IPS-11a (cell line): ENCODE measurements around the gene MAP4.
"Not testable (repeated sequence)": the region's sequence is repeated elsewhere in the genome, so short reads cannot be mapped to it uniquely, and the experiment has no call there.

Experiments used
- H3K4me3 ChIP-seq: one replicate; pipeline ENCODE4 v1.5.1; 2013; ENCODE audit warnings: low read depth, low read length, control low read depth

The MAP4 gene

DNA sequence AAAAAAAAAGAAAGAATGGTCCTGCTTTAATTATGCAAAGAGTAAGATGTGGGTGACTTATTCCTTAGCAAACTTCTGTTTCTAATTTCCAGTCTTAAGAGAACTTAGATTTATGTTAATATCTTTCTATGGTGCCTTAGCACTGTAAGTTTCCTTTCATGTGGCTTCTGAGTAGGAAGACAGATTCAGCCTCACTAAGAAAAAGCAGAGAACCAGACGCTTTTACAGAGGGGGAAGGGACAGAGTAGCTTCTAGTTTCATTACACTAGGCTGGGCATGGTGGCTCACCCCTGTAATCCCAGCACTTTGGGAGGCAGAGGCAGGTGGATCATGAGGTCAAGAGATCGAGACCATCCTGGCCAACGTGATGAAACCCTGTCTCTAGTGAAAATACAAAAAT lies 118.3 kb downstream of the MAP4 start:
- no peak overlapping the region for H3K4me3 ChIP-seq

- H3K4me3 ChIP-seq: no peak overlapping the region
Observed at GRCh38 chr3:47896736-47897135, 119.5 kb downstream of the MAP4 start.

DNA sequence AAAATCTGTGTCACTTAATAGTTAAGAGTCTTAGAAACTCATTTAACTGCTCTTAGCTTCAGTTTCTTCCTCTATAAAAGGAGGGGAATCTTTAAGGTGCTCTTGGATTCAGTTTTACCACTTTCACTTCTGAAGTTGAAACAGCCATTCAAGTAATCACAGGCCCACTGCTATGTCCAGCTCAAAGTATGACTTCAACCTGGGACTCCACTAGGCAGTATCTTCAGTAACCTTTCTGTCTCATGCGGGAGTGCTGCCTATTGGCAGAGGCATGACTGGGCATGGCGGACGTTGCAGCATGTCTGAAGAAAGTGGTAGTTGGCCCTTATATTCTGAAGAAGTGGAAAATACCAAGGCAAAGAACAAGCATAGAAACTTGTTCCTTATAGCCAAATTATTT lies 121.0 kb downstream of the MAP4 start:
- no peak overlapping the region for H3K4me3 ChIP-seq

DNA sequence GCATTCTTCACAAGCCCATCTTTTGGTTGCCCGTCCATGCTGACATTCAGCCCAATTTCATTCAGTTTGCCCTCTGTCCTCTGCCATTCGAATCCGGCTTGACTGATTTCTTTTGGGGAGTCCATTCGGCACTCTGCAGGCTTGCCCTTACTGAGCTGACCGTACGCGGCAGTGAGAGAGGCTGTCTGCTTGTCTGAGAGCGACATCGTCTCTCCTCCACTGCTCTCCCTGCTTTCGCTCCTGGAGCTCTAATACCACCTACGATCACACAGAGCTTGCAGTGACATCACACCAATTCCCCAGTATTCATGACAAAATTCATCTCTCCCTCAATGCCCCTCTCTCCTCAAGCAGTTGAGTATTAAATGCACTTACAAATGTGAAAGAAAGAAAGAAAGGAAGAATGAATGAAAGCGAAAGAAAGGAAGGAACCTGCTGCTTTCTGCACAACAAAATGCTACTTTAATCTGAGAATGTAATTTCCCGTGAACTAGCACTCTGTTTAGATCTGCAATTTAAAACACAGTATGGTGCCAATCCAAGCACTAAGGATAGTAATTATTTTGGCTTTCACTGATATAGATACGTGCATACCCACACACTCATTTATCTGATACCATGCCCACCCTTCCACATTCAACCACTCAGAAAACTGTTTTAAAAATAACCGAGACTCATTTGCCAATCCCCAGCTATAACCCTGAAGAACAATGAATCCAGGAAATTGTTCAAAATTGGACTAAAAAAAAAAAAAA lies 123.8 kb downstream of the MAP4 start:
- H3K4me3 ChIP-seq: no peak overlapping the region

- H3K4me3 ChIP-seq: no peak overlapping the region
Observed at GRCh38 chr3:47891613-47892005, 124.6 kb downstream of the MAP4 start.

DNA sequence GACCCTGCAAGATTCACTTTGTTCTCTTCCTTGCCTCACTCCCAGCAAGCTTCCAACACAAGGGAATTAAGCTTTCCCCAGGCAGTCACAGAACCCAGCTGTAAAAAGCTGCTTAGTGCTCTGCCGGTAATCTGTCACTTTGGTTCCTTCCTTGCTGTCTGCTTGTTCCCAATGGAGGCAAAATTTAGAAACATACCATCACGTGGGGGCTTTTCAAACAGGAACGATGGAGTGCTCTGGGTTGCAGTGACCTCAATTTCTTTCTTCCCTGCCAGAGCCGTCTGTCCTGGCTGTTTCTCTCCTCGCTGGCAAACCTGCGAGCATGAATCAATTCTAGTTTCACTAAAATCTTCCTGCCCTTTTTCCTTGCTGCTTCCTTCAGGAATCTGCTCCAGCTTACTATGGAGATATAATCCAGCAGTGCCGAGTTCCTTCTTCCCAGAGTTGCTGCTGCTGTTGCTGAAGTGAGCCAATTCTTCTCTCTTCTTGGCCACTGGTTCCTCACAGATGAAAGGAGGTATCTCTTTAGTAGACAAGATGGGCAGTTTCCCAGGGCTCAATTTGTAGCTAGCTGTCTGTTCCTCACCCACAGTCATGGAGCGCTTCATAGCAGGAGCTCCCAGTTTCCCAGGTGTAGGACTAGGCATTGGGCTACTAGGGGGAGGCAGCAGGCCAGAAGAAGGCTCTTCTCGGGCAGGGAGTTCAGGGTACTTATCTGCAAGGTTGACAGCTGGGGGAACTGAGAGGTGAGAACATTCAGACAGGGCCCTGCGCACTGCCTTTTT lies 125.2 kb downstream of the MAP4 start:
- no peak overlapping the region for H3K4me3 ChIP-seq

DNA sequence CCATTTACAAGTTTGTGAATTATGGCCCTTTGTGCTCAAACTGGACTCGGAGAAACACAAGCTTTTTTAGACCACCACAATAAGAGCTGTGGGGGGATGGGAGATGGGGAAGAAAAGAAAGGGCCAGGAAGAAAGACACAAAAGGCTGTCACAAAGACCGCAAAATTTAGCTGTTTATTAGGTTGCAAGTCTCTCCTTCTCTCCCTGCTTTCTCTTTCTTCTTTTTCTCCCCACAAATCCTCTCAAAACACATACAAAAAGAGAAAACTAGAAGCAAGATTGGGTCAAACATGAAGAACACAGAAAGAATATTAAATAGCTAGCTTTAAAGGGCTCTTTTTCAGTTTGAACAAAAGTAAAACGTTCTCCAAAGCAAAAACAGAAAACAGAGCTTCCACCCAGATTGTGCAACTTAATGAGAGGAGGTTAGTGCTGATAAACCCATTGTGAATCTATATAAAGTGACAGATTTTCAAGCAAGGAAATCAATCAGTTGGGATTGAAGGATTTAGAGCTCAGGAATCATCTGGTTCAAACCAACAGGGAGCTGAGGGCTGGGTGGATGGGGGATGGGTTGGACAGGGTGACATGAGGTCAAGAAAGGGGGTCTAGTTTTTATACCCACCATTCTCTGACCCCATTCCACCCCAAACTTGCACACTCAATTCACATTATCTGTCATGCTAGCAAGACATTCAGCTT lies 125.9 kb downstream of the MAP4 start:
- no peak overlapping the region for H3K4me3 ChIP-seq

DNA sequence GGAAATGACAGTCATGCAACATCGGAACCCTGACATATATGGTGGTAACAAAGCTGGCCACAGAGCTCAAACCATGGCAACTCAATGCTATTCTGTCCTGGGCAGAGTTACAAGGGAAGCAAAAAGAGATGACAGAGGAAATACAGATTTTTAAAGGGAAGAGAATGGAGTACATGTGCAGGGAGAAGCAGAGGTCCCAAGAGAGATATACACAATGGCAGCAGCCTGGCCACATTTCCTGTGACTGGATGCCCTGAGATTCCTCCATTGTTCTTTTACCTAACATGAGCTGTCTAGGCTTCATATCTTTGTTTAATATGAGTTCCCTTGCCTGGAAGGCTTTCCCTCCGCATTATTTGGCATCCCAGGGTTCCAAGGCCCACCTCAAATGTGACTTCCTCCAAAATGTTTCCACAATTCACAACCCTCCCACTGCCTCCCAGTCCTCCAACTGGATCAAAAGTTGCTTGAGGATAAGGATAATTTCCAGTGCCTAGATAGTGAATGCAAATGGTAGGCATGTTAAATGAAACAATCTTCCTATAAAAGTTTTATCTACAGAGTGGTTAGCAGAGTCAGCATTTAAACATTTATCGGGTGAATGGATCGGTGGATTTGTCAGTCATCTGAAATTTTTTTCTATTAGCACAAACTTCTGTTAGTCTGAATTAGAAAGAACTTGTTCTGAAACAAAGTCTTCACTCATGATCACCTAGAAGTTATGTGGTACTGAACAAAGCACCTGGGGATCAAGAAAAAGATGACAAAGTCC lies 127.0 kb downstream of the MAP4 start:
- H3K4me3 ChIP-seq: no peak overlapping the region

DNA sequence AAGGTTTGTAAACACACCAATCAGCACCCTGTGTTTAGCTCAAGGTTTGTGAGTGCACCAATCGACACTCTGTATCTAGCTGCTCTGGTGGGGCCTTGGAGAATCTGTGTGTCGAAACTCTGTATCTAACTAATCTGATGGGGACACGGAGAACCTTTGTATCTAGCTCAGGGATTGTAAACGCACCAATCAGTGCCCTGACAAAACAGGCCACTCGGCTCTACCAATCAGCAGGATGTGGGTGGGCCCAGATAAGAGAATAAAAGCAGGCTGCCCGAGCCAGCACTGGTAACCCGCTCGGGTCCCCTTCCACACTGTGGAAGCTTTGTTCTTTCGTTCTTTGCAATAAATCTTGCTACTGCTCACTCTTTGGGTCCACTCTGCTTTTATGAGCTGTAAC lies 128.2 kb downstream of the MAP4 start:
- H3K4me3 ChIP-seq: not testable (repeated sequence)

DNA sequence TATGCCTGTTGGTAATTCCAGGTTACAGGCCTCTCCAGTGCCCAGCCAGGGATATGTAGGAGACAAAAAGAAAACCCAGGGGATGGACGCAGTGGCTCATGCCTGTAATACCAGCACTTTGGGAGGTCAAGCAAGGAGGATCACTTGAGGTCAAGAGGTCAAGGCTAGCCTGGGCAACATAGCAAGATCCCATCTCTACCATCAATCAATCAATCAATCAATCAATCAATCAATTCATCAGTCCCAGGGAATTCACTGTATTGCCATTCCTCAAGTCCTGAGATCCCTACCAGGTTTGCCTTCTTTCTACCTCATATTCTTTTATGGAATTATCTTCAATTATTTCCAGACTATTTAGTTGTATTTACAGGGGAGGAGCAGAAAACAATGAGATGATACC lies 131.0 kb downstream of the MAP4 start:
- no peak overlapping the region for H3K4me3 ChIP-seq

DNA sequence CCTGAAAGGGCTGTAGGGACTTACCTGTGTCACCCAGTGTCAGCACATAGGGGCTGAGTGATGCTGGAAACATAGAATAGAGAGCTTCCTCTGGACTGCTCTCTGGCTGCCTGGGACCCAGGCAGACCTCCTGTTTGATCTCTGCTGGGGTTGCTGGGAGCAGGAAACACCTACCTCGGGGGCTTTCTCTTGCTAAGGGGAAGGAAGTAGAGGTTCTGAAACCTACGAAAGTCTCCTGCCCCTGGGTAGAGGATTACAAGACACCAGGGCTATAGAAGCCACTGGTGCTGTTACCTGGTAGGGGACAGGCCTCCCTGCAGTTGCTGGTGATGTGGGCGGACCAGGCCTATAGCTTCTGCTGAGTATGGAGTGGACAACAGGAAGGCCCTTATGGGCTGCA lies 131.6 kb downstream of the MAP4 start:
- H3K4me3 ChIP-seq: no peak overlapping the region

DNA sequence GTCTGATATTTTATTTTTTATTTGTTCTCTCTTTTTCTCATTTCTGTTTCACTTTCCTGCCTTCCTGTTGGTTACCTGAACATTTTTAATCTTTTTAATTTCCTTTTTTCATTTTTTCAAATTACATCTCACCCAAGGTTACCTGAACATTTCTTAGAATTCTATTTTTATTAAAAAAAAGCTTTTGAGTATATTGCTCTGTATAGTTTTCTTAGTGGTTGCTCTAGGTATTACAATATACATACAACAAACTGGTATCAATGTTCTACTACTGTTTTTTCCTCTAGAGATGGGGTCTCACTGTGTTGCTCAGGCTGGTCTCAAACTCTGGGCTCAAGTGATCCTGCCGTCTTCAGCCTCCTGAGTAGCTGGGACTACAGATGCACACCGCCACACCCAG lies 133.9 kb downstream of the MAP4 start:
- H3K4me3 ChIP-seq: no peak overlapping the region

DNA sequence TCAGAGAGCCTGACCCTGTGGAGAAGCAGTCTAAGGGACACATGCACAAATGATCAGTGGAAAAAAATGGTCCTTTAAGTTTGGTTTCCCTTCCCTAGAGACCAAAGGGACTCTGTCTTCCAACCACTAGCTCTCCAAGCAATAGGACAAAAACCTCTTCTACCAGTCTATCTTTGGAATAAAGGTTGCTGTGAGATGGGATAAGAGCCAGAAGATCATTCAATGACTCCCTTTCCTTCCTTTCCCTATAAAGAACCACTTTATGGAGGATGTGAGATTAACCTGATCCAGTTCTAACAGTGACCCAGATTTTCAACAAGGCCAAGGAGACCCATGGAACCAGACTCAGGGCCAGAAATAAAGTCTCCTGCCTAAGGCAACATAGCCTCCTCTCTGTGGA lies 138.5 kb downstream of the MAP4 start:
- no peak overlapping the region for H3K4me3 ChIP-seq

DNA sequence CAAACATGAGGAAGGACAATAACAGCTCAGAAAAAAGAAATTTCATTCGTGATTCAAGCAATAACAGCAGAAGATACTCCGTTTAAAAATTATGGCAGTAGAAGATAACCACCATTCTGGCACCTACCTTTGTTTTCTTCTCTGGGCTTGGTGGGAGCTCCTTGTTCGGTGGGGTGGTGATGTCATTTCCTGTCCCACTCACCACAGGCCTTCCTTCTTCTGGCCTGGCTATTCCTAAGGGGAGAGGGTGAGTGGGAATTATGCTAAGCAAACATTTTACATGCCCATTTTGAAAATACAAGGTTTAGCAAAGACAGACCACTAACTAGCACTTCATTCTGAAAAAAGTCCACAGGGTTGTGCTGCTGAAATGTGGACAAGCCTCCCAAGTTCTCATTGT lies 138.9 kb downstream of the MAP4 start:
- H3K4me3 ChIP-seq: no peak overlapping the region

- H3K4me3 ChIP-seq: no peak overlapping the region
Observed at GRCh38 chr3:47874913-47875312, 141.3 kb downstream of the MAP4 start.

DNA sequence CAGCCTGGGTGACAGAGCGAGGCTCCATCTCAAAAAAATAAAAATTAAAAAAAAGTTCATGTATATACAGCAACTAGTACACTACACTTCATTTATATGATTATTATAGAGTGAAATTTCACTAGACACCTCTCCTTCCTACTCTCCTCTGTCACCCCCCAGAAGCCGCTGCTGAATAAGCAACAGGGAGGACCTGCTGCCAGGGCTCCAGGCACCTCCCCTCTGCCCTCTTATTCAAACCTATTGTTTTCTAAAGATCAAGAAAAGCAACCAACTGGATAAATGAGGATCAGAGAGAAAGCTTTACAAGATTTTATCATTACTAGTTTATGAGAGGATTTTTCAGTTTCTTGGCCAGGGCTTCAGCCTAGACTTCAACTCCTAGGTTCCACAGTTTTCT lies 141.8 kb downstream of the MAP4 start:
- no peak overlapping the region for H3K4me3 ChIP-seq

DNA sequence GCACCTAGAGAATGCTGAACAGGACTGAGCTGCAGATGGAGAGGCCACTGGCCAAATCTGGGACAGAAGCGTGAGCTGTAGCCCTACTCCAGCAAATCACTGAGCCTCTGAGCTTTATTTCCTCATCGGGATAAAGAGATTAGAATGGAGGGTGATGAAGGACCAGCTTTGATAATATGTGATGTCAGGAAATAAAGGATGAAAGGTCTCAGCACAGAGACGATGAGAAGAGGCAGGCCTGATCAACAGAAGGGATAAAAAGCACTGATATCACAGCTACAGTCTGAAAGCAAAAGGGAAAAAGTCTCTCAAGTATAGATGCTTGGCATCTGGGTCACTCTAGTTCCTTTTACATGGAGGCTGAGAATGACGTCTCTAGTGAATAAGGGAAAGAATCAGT lies 143.3 kb downstream of the MAP4 start:
- H3K4me3 ChIP-seq: no peak overlapping the region

DNA sequence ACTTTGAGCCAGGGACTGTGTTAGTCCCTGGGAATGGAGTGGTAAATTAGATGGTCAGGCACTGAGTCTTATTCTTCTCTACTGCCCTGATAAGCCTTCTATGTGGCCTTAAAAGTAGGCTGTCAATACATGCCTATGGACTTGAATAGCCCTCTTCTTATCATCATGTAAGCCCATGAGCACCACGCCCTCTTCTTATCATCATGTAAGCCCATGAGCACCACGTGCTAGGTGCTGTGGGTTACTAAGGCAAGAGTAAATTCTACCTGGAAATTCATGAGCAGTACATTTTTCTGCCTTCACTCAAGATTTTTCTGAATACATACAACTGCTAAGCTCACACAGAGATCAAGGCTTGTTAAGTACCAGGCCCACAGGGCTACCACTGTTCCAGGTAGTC lies 144.8 kb downstream of the MAP4 start:
- no peak overlapping the region for H3K4me3 ChIP-seq

DNA sequence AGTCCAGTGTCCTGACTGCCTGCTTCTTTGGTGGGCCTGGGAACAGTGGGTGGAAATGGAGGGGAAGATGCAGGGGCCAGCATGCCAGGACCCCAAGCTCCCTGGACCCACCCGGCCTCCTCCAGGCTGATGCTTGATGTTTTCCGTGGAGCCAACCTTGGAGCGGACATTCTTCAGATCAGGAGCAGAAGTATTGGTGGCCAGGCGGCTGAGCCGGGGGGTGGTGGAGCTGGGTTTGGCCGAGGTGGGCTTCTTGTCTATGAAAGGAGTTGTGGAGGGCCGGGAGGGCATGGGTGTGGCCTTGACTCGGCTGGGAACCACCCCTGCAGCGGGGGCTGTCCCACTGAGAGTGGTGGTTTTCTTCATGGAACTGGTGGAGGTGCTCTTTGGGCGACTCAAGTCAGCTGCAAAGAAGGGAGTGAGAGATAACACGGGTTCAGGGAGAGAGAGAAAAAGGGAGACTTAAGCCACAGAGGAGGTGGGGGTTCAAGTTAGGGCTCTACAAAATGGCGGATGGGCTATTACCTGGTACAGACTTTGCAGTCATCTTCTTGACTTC lies 145.4 kb downstream of the MAP4 start:
- H3K4me3 ChIP-seq: no peak overlapping the region

DNA sequence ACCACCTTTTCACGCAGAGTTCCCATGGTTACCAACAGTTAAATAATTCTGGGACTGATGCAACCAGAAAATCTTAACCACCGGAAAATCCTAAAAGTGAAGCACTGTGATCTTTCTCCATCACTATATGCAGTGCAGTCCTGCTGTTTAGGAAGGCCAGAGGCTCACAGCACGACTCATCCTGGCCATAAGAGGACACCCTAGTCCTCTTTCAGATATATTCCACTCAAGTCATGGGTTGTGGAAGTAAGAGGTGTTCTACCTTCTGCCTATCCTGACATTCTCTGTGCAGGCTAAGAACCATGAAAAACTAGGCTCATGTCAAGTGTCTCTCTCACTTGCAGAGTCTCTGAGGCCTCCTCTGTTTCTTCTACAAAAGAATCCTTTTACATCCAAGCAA lies 146.1 kb downstream of the MAP4 start:
- no peak overlapping the region for H3K4me3 ChIP-seq

DNA sequence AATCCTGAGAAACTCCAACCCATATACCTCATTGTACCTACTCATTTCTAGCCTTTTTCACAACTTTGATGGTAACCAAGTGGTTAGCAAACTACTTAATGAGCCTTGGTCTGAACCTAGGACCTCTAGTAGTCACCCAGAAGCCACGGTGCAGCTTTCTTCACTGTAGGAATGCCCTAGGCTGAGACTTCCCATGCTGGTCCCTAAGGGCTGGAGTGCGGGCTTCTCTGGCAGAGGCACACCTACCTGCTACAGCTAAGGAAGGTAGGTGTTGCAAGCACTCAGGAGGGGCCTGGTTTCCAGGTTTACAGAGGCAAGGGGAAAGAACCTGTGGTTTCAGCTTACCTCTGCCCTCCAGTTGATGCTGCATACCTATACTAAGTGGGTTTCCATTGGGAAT lies 147.9 kb downstream of the MAP4 start:
- H3K4me3 ChIP-seq: no peak overlapping the region
